Osteoblast (primary cell): Measurements from ENCODE around the gene PDIA6. TPM values are rescaled to one million over a fixed set of nuclear protein-coding genes. Genes with fewer than 3 reads are reported as not detected.

Source experiments
- DNase-seq: peaks from one replicate; pipeline ENCODE4 v3.0.0; 2011; ENCODE audit warnings: low spot score, mixed read lengths; ENCODE audit not compliant: insufficient read length; ENCODE audit errors: missing footprints
- H2AFZ ChIP-seq: 2 replicates; pipeline ENCODE4 v1.6.0; 2011; ENCODE audit warnings: mild to moderate bottlenecking, low read length
- H3K27ac ChIP-seq: 2 replicates; pipeline ENCODE4 v1.5.1; 2011; ENCODE audit warnings: mild to moderate bottlenecking, low read depth, low read length, moderate library complexity
- H3K27me3 ChIP-seq: 2 replicates; pipeline ENCODE4 v1.6.0; 2012; ENCODE audit warnings: mild to moderate bottlenecking, control low read depth, inconsistent platforms, low read length, moderate library complexity; ENCODE audit not compliant: insufficient read depth
- H3K36me3 ChIP-seq: 2 replicates; pipeline ENCODE4 v1.5.1; 2011; ENCODE audit warnings: mild to moderate bottlenecking, low read length, control low read depth, moderate library complexity; ENCODE audit not compliant: insufficient read depth
- H3K4me1 ChIP-seq: 2 replicates; pipeline ENCODE4 v1.5.1; 2011; ENCODE audit warnings: mild to moderate bottlenecking, low read length, control low read depth, moderate library complexity; ENCODE audit not compliant: insufficient read depth
- H3K4me2 ChIP-seq: 2 replicates; pipeline ENCODE4 v1.6.0; 2011; ENCODE audit warnings: mild to moderate bottlenecking, low read length; ENCODE audit not compliant: insufficient read depth
- H3K4me3 ChIP-seq: fragments of 200-600 bp; sonication (generic); 3 replicates; pipeline ENCODE4 v1.5.1; 2012; ENCODE audit warnings: mild to moderate bottlenecking, low read length, inconsistent platforms; ENCODE audit not compliant: insufficient read depth
- H3K79me2 ChIP-seq: 2 replicates; pipeline ENCODE4 v1.6.0; 2012; ENCODE audit warnings: mild to moderate bottlenecking, low read length, control low read depth, inconsistent platforms; ENCODE audit not compliant: insufficient read depth
- H3K9me3 ChIP-seq: 2 replicates; pipeline ENCODE4 v1.5.1; 2011; ENCODE audit warnings: low read depth, low read length, control low read depth
- H4K20me1 ChIP-seq: 2 replicates; pipeline ENCODE4 v1.6.0; 2012; ENCODE audit warnings: mild to moderate bottlenecking, low read length, control low read depth; ENCODE audit not compliant: insufficient read depth
- total RNA-seq: library from RNA; depleted of rRNA; stranded (reverse); fragments of >200 nt; gene quantifications from 2 replicates; pipeline ENCODE4 v1.2.3, GENCODE V29; 2012
- TF ChIP-seq, protein P1 (sequence below): IDR thresholded peaks from 2 replicates; pipeline ENCODE4 v1.5.1; 2011; ENCODE audit warnings: mild to moderate bottlenecking, low read depth, low read length, moderate library complexity; ENCODE audit errors: extremely low read depth

PDIA6 gene
- total RNA-seq, 1 donor: 245 TPM

DNA sequence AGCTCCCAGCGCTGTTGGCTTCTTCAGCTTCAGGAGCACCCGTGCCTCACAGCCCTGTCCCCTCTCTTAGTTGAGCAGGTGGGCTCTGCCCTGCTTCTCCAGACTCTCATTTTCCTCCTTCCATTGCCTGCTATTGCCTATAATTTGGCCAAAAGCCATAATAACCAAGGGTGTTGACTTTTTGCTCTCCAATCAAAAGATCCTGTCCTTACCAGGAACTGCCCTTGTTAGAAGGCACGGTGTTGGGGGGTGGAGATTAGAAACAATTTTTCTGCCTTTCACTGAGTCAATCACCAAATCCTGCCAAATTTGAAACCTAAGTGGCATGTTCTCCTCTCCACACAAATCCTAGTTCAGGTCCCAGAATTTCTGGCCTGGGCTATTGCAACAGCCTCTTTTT is 16.7 kb upstream of the PDIA6 start:
- H3K4me2 ChIP-seq: no peak overlapping the region
- TF ChIP-seq, protein P1, sequence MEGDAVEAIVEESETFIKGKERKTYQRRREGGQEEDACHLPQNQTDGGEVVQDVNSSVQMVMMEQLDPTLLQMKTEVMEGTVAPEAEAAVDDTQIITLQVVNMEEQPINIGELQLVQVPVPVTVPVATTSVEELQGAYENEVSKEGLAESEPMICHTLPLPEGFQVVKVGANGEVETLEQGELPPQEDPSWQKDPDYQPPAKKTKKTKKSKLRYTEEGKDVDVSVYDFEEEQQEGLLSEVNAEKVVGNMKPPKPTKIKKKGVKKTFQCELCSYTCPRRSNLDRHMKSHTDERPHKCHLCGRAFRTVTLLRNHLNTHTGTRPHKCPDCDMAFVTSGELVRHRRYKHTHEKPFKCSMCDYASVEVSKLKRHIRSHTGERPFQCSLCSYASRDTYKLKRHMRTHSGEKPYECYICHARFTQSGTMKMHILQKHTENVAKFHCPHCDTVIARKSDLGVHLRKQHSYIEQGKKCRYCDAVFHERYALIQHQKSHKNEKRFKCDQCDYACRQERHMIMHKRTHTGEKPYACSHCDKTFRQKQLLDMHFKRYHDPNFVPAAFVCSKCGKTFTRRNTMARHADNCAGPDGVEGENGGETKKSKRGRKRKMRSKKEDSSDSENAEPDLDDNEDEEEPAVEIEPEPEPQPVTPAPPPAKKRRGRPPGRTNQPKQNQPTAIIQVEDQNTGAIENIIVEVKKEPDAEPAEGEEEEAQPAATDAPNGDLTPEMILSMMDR: no peak
- H3K27ac ChIP-seq: no peak overlapping the region
- no peaks in the 10 kb centered on the region for H3K9me3 ChIP-seq
- no peak overlapping the region for H3K4me3 ChIP-seq
- no peak overlapping the region for H2AFZ ChIP-seq
- peaks cover 69% of the 10 kb centered on the region for H3K27me3 ChIP-seq
- DNase-seq: no peak
- H4K20me1 ChIP-seq: no peaks in the 10 kb centered on the region
- H3K4me1 ChIP-seq: no peaks in the 10 kb centered on the region
- no peaks in the 10 kb centered on the region for H3K36me3 ChIP-seq
- no peaks in the 10 kb centered on the region for H3K79me2 ChIP-seq

DNA sequence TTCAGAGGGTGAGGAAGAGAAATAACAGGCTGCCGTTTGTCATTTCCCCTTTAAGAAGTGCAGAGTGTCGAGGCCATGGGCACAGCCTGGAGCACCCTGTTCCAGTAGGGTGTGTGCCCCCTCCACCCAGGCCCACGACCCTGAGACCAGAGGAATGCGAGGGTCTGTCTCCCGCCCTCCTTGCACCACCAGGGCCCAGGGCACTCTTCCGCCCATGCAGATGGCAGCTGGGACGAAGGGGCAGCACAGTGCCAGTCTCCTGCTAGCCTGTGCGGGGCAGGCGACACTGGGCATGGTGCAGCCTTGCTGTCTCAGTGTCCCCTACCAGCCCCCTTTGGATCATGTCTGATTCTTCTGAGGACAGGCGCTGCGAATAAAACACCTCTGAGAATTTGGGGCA is 15.8 kb upstream of the PDIA6 start:
- H3K4me2 ChIP-seq: no peak overlapping the region
- H3K4me1 ChIP-seq: no peaks in the 10 kb centered on the region
- peaks cover 78% of the 10 kb centered on the region for H3K27me3 ChIP-seq
- H3K9me3 ChIP-seq: no peaks in the 10 kb centered on the region
- TF ChIP-seq, protein P1: no peak
- no peak overlapping the region for H3K4me3 ChIP-seq
- no peak overlapping the region for H2AFZ ChIP-seq
- H3K36me3 ChIP-seq: no peaks in the 10 kb centered on the region
- no peaks in the 10 kb centered on the region for H4K20me1 ChIP-seq
- no peaks in the 10 kb centered on the region for H3K79me2 ChIP-seq
- DNase-seq: no peak
- H3K27ac ChIP-seq: no peak overlapping the region

DNA sequence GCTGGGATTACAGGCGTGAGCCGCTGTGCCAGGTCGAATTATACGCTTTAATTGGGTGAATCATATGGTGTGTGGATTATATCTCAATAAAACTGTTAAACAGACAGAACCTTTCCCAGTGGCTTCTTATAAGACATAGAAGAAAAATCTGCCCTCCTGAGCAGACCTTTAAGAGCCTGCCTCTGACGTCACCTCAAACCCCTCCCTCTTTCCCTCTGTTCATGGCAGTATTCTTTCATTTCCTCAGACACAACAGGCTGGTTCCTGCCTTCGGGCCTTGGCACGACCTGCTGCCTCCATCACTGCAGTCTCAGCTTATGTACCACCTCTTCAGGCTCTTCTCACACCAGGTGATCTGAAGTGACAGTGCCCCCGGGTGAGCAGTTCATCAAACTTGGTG is 14.0 kb upstream of the PDIA6 start:
- TF ChIP-seq, protein P1: no peak
- H3K4me1 ChIP-seq: no peaks in the 10 kb centered on the region

DNA sequence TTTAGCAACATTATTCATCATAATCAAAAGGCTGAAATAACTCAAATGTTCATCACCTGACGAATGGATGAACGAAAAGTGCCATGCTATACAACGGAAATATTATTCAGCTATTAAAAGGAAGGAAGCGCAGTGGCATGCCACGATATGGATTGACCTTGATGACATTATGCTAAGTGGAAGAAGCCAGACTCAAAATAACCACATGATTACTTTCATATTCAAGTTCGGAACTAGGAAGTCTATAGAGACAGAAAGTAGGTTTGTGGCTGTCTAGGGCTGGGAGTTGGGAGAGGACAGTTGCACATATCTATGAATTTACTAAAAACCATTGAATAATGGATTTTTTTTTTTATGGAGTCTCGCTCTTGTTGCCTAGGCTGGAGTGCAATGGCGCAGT is 13.4 kb upstream of the PDIA6 start:
- DNase-seq: no peak
- Histone ChIP-seq H3K4me1 (no peaks in the 10 kb centered on the region), H3K27ac (no peak overlapping the region), H4K20me1 (no peaks in the 10 kb centered on the region), H2AFZ (no peak overlapping the region), H3K79me2 (no peaks in the 10 kb centered on the region), H3K9me3 (no peaks in the 10 kb centered on the region), H3K36me3 (no peaks in the 10 kb centered on the region), H3K27me3 (peaks cover 76% of the 10 kb centered on the region), H3K4me2 (no peak overlapping the region), H3K4me3 (no peak overlapping the region)
- TF ChIP-seq, protein P1: no peak

More for the DNA sequence above, 14.0 kb upstream of the PDIA6 start:
- no peak overlapping the region for H2AFZ ChIP-seq
- no peaks in the 10 kb centered on the region for H3K9me3 ChIP-seq
- H3K36me3 ChIP-seq: no peaks in the 10 kb centered on the region
- H4K20me1 ChIP-seq: no peaks in the 10 kb centered on the region
- no peak for DNase-seq
- H3K79me2 ChIP-seq: no peaks in the 10 kb centered on the region
- H3K4me3 ChIP-seq: no peak overlapping the region
- H3K27me3 ChIP-seq: peaks cover 77% of the 10 kb centered on the region
- H3K27ac ChIP-seq: no peak overlapping the region
- no peak overlapping the region for H3K4me2 ChIP-seq
